ENCODE data around the gene LCN9. TPM values are rescaled to one million over a fixed set of nuclear protein-coding genes. Genes with fewer than 3 reads are reported as not detected.

LCN9 gene
- total RNA-seq, 1 experiment from 2014 or later: 0.52 TPM

DNA sequence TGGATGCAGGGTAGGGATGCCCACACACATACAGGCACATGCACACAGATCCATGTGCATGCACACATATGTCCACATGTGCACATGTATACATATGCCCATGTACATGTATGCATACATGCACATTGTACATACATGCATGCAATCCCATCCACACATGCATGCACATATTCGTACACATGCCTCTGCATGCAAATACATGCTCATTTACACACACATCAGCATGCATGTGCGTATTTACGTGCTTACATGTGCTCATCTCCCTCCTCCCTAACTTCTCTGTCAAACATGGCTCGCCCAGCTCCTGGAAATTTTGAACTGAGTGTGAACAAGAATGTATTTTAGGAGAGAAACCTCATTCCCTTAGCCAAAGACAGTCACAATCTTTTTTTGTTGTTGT, 45.1 kb downstream of the LCN9 start:
- H3K9ac ChIP-seq (ENCODE audit: extremely low read depth, insufficient read length, low read length): no peak overlapping the region
- H3K23ac ChIP-seq (ENCODE audit: insufficient read length, low read depth, low read length): no peak overlapping the region
- H3T11ph ChIP-seq (ENCODE audit: low read length): no peak overlapping the region
- no peak overlapping the region for H4K8ac ChIP-seq (replicated peaks; ENCODE audit: insufficient read length, low read depth, low read length)
- H2AFZ ChIP-seq (ENCODE audit: low read length): no peak overlapping the region
- no peaks in the 10 kb centered on the region for H3K9me3 ChIP-seq (ENCODE audit: control insufficient read depth, low read depth, low read length)
- no peak overlapping the region for H2BK15ac ChIP-seq (ENCODE audit: low read depth, low read length)
- H3K79me2 ChIP-seq (ENCODE audit: insufficient read depth, low read length): no peaks in the 10 kb centered on the region
- no peak for DNase-seq
- H3K23me2 ChIP-seq (ENCODE audit: insufficient read length, low read depth, low read length, poor library complexity, severe bottlenecking): no peaks in the 10 kb centered on the region
- TF ChIP-seq, protein P1, sequence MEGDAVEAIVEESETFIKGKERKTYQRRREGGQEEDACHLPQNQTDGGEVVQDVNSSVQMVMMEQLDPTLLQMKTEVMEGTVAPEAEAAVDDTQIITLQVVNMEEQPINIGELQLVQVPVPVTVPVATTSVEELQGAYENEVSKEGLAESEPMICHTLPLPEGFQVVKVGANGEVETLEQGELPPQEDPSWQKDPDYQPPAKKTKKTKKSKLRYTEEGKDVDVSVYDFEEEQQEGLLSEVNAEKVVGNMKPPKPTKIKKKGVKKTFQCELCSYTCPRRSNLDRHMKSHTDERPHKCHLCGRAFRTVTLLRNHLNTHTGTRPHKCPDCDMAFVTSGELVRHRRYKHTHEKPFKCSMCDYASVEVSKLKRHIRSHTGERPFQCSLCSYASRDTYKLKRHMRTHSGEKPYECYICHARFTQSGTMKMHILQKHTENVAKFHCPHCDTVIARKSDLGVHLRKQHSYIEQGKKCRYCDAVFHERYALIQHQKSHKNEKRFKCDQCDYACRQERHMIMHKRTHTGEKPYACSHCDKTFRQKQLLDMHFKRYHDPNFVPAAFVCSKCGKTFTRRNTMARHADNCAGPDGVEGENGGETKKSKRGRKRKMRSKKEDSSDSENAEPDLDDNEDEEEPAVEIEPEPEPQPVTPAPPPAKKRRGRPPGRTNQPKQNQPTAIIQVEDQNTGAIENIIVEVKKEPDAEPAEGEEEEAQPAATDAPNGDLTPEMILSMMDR (conservative IDR thresholded peaks at IDR 0.05): no peak
- H3K4me2 ChIP-seq (ENCODE audit: insufficient read depth, insufficient read length, low read length): no peak overlapping the region
- Mint-ChIP-seq H3K9me3 (no peaks in the 10 kb centered on the region; a peak in 1 of 5 replicates), H3K36me3 (ENCODE audit: insufficient read depth in 1 of 3, low read depth in 3 of 3) (no peaks in the 10 kb centered on the region), H3K27ac (no peak overlapping the region), H3K4me1 (peaks cover 2 to 4% of the 10 kb centered on the region in 2 experiments; a peak in 3 of 4 replicates), H3K4me3 (no peak overlapping the region), H3K27me3 (ENCODE audit: low read depth) (peaks cover 27% of the 10 kb centered on the region)
- H4K20me1 ChIP-seq (ENCODE audit: control insufficient read depth, insufficient read depth, insufficient read length): no peaks in the 10 kb centered on the region
- no CpG with 5 or more reads among the region's 4 CpGs for WGBS (ENCODE audit: extremely low coverage, insufficient read length, low lambda C conversion rate)
- no peak overlapping the region for H4K5ac ChIP-seq (ENCODE audit: insufficient read length, low read depth, low read length)
- no peak overlapping the region for H3K14ac ChIP-seq (ENCODE audit: insufficient read depth, low read length)
- no peak overlapping the region for H2AK5ac ChIP-seq (ENCODE audit: insufficient read length, low read length)
- no peak overlapping the region for H3K27ac ChIP-seq (ENCODE audit: insufficient read length, low read depth, low read length)
- H3K79me1 ChIP-seq (ENCODE audit: insufficient read depth, low read depth, low read length, poor library complexity, severe bottlenecking): no peaks in the 10 kb centered on the region
- no peak overlapping the region for H2BK120ac ChIP-seq (ENCODE audit: low read depth, low read length, poor library complexity, severe bottlenecking)
- no peak overlapping the region for H3K18ac ChIP-seq (ENCODE audit: insufficient read length, low read depth, low read length)
- H2BK20ac ChIP-seq (ENCODE audit: low read depth, low read length, poor library complexity, severe bottlenecking): no peak overlapping the region
- no peaks in the 10 kb centered on the region for H3K27me3 ChIP-seq (ENCODE audit: insufficient read depth, low read length)
- H2BK5ac ChIP-seq (ENCODE audit: insufficient read length, low read length): no peak overlapping the region
- no peak overlapping the region for H4K91ac ChIP-seq (ENCODE audit: insufficient read length, low read depth, low read length)
- H3K4ac ChIP-seq (ENCODE audit: low read depth, low read length): no peak overlapping the region
- no peaks in the 10 kb centered on the region for H3K4me1 ChIP-seq (ENCODE audit: insufficient read depth, low read length)
- H2BK12ac ChIP-seq (ENCODE audit: insufficient read length, low read depth, low read length): no peak overlapping the region
- H3K56ac ChIP-seq (ENCODE audit: insufficient read length, low read depth, low read length): no peak overlapping the region
